GM18502 (cell line): Measurements from ENCODE around the gene TMC6.
"Not testable (repeated sequence)": the region's sequence is repeated elsewhere in the genome, so short reads cannot be mapped to it uniquely, and the experiment has no call there.

Source experiments
- ATAC-seq: cut with Tn5 transposase; IDR thresholded peaks from one replicate; pipeline ENCODE4 v1.9.1; 2021; ENCODE audit warnings: mild to moderate bottlenecking; ENCODE audit not compliant: unreplicated experiment, poor library complexity

TMC6 gene

DNA sequence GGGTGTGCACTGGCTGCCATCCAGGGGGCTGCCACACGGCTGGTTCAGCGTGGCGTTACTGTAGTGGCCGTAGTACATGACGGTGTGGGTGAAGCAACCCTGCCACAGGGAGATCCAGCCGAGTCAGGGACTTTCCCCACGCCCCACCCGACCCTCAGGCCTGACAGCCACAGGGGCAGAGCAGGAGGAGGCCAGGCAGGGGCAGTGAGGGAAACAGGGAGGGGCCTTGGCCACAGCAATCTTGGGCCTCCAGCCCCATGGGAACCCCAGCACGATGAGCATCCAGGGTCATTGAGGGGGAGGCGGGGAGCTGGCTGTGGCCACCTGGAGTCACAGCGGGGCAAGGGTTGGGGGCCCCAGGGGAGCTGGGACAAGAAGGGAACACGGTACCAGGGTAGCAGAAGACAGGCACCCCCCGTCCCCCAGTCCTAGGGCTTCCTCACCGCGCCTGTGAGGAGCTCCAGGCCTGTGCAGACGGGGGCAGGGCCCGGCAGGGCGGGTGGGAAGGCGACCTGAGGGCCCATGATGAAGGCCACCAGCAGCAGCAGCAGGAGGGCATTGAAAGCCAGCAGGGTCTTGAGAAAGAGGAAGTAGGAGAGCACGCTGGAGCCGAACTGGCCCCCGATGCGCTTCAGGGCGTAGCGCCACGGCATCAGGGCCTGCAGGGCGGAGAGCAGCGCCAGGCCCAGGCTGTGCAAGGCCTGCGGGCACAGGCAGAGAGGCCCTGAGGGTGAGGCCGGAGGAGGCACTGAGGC is 4.3 kb downstream of the TMC6 start:
- peak; percentile 21 for ATAC-seq

DNA sequence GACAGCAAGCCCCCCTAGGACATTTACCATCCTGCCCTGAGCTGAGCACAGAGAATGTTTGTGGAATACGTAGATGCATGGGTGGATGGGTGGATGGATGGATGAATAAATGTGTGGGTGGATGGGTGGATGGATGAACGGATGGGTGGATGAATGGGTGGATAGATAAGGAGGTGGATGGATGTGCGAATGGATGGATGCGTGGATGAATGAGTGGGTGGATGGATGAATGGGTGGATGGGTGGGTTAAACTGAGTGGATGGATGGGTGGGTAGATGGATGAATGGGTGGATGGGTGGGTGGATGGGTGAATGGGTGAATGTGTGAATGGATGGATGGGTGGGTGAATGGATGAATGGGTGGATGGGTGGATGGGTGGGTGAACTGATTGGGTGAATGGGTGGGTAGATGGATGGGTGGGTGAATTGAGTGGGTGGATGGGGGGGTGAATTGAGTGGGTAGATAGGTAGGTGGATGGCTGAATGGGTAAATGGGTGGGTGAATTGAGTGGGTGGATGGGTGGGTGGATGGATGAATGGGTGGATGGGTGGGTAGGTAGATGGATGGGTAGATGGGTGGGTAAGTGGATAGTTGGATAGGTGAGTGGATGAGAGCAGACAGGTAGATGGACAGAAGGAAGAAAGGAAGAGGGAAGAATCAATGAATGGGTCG is 5.2 kb downstream of the TMC6 start:
- no peak for ATAC-seq

DNA sequence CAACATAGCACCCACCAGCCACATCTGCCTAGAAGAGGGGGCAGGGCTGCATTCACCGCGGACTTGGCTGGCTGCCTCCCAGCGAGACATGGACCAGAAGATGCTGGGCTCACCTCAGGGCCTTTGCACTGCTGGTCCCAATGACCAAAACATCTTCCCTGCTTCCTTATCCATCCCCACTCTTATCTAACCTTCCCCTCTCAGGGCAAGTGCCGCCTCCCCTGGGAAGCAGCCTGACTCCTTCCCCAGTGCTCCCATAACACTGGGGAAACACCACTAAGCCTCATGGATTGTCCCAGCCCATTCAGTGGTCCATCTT is 5.7 kb downstream of the TMC6 start:
- ATAC-seq: no peak

DNA sequence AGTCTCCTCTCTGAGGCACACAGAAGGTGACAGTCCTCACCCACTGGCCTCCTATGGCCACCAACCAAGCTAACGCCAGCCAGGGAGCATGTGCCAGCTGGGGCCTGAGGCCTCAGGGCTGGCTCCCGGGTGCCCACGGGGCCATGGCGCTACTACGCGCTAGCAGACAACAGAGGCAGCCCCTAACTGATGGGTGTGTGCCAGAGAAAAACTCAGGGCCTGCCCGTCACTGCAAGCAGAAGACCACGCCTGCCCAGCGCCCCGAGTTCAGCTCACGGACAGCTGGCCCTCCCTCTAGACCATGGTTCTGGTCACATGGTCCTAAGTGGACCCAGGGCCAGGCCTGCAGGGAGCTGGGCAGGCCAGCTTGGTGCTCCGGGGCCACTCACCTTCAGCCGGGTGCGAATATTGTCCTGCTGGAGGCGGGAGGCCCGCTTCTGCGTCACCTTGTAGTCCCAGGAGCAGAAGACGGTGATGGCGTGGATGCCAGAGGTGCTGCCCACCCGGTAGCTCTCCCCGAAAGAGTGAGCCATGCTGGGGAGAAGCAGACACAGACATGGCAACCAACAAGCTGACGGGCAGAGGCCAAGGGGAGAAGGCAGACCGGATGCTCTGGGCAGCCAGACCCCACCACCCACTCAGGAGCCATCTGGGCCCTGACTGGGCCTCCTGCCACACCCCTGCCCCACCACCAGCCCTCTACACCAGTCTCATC is 6.2 kb downstream of the TMC6 start:
- no peak for ATAC-seq

DNA sequence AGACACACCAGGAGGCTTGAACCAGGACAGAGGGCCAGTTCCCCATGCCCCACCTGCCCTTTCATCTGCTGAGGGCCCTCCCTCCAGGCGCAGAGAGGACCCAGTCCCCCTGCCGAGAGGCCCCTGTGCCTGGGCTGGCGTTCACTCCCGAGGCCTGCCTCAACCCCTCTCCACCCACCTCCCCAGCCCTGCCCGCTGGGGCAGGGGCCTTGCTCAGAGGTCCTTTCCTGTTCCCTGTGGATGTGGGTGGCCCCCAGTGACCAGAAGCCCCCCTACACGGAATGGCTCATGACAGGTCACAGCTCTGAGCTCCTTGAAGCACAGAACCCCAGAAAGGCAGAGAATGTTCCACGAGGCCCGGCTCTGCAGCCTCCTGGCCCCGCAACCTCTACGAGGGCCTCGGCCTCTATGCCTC is 6.7 kb downstream of the TMC6 start:
- no peak for ATAC-seq

DNA sequence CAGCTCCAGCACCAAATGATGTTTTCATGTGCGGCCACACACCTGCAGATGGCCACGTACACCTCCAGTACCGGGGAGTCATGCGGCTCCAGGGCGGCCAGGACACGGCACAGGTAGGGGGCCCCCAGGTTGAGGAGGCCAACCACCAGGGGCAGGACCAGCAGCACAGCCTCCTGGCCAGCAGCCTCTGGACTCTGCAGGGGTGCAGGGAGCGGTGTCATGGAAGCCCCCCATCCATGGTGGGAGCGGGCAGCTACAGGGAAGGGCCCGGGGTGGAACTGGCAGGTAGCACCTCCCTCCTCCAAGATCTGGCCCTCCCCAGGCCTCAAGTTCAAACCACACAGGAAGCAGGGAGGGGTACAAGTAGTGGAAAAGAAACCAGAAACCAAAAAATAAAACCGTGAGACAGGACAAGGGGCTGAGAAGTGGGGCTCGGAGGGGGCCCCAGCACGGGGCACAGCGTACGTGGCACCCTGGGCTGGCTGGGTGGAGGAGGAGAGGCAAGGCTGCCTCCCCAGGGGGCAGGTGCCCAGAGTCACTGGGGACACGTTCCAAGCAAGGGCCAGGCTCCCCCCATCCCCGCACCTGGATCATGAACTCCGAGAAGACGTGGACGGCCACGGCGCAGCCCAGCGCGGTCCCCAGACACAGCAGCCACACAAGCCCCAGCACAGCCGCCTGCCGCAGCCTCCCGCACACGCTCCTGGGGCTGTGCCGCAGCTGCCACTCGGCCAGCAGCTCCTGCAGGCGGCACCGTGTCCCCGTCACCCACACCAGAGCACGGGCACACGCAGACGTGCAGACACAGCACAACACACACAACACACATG is 7.4 kb downstream of the TMC6 start:
- ATAC-seq: no peak

DNA sequence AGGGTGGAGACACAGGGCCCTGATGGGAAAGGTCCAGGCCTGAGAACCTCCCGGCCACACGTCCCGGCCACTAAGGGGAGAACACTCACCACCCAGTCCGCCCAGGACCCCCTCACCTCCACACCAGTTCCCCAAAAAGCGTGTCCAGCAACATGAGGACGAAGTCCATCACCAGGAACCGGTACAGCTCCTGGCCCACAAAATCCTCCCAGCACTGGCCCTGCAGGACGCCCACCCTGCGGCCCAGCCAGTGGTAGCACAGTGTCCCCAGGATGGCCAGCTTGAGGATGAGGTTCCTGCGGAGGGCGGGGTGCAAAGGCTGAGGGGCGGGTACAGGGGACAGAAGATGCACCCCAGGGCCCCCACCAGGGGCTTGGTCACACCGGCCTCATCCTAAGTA is 8.0 kb downstream of the TMC6 start:
- ATAC-seq: no peak

DNA sequence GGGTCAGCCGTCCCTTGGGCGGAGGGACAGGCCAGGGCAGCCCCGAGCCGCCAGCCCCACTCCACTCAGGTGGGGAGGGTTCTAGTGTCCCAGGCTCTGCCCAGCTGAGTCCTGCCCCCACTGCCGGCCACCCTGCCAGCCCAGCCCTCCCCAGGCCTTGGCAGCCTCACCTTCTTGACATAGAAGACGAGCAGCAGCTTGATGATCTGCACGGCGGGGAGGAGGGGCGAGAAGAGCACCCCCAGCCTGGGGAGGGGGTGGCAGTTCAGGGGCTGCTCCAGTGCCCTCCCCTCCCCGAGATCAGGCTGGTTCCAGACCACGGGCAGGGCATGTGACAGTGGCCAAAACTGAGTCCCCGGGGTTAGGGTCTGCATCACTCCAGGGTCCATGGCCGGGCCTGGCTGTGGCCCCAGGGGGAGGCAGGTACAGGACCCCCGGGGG is 9.7 kb downstream of the TMC6 start:
- no peak for ATAC-seq

DNA sequence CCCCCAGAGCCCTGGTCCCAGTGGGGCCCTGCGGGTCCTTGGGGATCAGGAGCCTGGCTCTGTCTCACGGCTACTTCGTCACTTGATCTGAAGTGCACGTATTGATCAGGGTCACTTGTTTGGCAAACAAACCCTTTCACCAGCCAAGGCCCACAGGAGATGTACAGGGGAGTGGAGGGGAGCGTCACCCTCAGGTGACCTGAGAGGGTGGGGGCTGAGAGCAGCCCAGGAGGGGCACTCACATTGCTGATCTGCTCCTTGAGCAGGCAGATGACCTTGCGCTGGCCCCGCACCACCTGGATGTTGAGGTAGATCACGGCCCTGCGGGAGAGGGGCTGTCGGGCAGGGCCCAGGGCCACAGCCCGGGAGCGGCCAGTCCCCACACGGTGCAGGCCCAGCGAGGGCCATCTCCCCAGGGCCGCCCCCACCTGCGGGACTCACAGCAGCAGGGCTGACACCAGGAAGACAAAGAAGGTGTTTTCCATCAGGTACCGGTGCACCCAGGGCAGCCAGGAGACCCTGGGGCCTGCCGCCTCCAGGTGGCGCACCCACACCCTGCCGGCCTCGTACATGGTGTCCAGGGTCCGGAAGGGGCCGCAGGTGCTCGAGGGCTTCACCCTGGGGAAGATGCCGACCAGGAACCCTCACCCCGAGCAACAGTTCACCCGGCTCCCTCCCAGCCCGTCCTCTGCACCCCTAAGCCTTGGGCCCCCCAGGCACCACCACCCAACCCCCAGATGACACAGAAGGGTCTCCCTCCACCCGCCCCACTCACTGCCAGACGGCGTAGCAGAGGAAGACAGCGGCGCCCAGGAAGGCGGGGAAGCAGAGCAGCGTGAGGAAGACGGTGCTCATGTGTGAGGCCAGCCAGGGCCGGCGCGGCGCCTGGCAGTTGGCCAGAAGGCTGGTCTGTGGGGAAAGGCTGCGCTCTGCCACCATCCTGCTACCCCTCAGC is 11.3 kb downstream of the TMC6 start:
- no peak for ATAC-seq

DNA sequence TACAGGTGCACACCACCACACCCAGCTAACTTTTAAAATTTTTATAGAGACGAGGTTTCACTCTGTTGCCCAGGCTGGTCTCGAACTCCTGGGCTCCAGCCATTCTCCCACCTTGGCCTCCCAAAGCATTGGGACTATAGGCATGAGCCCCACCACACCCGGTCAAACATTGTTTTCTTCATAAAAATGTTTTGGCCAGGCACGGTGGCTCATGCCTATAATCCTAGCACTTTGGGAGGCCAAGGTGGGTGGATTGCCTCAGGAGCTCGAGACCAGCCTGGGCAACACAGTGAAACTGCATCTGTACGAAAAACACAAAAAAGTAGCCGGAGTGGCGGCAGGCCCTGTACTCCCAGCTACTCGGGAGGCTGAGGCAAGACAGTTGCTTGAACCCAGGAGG is 12.1 kb downstream of the TMC6 start:
- ATAC-seq: no peak

DNA sequence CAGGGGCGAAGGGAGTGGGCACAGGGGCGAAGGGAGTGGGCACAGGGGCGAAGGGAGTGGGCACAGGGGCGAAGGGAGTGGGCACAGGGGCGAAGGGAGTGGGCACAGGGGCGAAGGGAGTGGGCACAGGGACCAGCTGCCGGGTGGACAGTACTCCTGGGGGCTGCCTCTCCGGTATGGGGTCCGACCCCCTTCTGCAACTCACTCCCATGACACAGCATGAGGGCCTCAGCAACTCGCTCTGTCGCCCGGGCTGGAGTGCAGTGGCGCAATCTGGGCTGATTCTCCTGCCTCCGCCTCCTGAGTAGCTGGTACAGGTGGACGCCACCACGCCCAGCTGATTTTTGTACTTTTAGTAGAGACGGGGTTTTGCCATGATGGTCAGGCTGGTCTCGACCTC is 12.8 kb downstream of the TMC6 start:
- not testable (repeated sequence) for ATAC-seq

DNA sequence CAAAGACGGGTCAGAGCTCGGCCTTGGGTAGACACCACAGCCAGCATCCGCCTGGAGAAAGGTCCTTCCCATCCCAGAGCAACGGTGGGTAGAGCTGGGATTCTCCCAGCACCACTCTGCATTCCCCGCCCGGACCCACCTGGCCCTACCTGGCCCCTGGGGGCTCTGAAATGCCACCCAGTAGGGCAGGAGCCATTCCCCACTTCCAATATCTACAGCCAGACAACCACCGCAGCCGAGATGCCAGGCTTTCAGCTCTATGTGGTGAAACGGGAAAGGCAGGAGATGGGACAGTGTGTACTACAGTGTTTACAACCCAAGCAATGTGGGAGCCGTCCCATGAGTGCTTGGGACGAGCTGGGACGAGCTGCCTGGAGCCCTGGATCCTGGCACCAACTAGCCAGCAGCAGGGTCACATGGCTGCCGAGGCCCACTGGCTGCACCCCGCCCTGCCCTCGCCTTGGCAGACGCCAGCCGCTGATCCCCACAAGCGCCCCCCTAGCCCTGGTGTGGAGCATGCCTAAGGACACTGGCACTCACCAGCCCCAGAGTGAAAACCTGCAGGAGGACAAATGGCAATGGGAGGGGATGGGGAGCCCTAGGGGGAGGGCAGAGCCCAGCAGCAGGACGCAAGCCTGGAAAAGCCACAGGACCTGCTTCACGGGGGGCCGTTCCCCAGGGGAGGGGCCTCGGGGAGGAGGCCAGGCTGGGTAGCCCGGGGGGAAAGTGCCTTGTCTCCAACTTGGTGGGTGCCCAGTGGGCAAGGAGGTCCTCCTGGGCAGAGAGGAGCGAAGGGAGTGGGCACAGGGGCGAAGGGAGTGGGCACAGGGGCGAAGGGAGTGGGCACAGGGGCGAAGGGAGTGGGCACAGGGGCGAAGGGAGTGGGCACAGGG is 13.5 kb downstream of the TMC6 start:
- no peak for ATAC-seq

DNA sequence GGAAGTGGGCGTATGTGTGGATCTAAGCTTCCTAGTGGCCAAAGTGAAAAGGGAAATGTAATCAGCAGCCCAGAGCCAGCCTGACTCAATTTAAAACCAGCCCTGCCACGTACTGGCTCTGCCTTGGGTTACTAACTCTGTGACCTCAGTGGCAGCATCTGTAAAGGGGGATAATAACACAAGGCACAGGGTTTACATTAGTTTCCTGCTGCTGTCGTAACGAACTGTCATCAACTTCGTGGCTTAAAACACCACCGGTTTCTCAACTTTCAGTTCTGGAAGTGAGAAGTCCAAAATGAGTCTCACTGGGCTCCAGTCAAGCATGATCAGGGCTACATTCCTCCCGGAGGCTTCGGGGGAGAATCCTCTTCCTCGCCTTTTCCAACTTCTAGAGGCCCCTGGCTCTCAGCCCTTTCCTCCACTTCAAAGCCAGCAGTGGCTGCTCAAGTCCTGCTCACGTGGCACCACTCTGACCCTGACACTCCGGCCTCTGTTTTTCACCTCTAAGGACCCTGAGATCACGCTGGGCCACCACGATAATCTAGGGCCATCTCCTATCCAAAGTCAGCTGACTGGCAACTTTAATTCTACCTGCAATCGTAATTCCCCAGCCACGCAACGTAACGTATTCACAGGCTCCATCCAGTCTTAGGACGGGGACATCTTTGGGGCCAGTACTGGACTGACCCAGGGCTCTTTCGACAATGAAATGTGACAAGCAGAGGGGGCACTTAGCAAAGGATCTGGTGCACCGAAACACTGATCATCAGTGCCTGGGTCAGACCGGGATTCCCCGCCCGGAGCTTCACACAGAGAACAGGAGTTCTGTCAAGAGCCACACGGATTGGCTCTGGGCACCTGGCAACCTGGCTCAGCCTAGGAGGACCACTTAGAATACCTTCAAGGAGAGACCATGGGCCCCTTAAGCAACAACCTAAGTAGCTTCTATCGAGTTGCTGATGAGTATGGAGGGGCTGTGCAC is 14.5 kb downstream of the TMC6 start:
- ATAC-seq: no peak

DNA sequence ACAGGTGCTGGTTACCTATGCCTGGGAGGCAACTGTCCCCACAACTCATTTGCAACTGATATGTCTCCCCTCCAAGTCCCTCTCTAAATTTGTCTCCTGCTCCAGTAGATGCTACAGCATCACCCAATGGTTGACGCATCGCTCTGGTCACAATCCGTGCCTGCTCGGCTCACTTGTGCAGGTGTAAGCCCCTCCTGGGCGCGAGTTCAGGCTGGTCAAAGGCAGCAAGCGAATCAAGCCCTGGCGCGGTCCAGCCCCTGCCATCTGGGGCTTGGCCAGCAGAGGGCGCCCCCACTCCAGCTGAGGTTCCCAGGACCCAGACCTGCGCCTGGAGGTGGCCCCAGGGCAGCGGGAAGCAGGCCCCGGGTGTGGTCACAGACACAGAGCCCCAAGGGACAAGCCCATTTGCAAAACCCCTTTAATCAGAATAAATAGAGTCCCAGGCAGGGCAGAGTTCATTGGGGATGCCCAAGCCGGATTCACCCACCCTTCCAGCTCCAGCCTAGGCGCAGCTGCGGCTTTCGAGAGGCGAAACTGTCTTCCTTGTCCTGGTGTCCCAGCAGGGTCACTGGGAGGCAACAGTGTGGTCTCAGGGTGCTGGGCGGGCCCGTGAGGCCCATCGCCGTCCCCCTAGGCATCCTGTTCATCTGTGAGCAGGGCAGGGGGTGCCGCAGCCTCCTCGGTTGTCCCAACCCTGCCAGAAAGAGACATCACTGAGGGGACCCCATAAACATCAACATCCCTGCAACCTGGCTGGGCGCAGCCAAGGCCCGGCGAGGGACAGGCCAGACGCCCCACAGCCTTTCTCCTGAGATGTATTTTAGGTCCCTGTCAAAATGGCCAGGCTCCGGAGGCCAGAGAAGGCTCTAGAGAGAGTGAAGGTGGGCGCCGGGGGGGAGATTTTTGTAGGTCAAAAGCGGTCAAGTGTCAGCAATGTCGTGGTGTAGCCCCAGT is 15.8 kb downstream of the TMC6 start:
- no peak for ATAC-seq

DNA sequence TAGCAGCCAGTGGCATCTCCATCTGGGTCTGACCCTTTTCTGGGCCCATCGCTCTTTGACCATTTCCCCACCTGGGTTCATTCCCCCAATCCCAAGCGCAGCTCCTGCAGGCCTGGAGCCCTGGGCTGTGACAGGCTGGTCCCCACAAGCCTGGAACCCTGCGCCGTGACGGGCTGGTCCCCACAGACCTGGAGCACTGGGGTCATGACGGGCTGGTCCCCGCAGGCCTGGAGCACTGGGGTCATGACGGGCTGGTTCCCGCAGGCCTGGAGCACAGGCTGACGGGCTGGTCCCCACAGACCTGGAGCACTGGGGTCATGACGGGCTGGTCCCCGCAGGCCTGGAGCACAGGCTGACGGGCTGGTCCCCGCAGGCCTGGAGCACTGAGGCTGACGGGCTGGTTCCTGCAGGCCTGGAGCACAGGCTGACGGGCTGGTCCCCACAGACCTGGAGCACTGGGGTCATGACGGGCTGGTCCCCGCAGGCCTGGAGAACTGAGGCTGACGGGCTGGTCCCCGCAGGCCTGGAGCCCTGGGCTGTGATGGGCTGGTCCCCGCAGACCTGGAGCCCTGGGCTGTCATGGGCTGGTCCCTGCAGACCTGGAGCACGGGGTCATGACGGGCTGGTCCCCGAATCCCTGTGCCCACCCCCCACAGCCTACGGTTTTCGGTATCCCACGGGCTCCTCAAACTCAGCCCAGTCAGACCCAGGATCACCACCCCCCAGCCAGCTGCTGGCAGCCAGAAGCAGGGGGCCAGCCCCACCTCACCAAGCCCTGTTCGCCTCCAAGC is 16.6 kb downstream of the TMC6 start:
- no peak for ATAC-seq
